GM21737 (cell line): ENCODE measurements around the gene SLC12A7.

Experiments used
- ATAC-seq: cut with Tn5 transposase; IDR thresholded peaks from one replicate; pipeline ENCODE4 v1.9.1; 2021; ENCODE audit warnings: mild to moderate bottlenecking, moderate library complexity; ENCODE audit not compliant: unreplicated experiment

The SLC12A7 gene

GRCh38 chr5:1112596-1113331 is 901 bp upstream of the SLC12A7 start:
- no peak for ATAC-seq

GRCh38 chr5:1111241-1111726 is 579 bp downstream of the SLC12A7 start:
- no peak for ATAC-seq

GRCh38 chr5:1110307-1111240 is 1.3 kb downstream of the SLC12A7 start:
- no peak for ATAC-seq

- ATAC-seq: no peak
These were observed 2.1 kb downstream of the SLC12A7 start for GRCh38 chr5:1109542-1110306.

GRCh38 chr5:1108865-1109174 is 3.0 kb downstream of the SLC12A7 start:
- no peak for ATAC-seq

- ATAC-seq: no peak
These were observed 3.6 kb downstream of the SLC12A7 start for GRCh38 chr5:1108023-1108864.

- no peak for ATAC-seq
These were observed 4.5 kb downstream of the SLC12A7 start for GRCh38 chr5:1107167-1108022.

- no peak for ATAC-seq
These were observed 5.3 kb downstream of the SLC12A7 start for GRCh38 chr5:1106385-1107166.

GRCh38 chr5:1105350-1106265 is 6.3 kb downstream of the SLC12A7 start:
- ATAC-seq: peak; percentile 48

- peak; percentile 36 for ATAC-seq
These were observed 7.4 kb downstream of the SLC12A7 start for GRCh38 chr5:1104327-1105006.

- no peak for ATAC-seq
These were observed 8.1 kb downstream of the SLC12A7 start for GRCh38 chr5:1103505-1104326.

- ATAC-seq: no peak
These were observed 8.8 kb downstream of the SLC12A7 start for GRCh38 chr5:1103093-1103492.

GRCh38 chr5:1101961-1102713 is 9.7 kb downstream of the SLC12A7 start:
- no peak for ATAC-seq

- ATAC-seq: no peak
These were observed 10.9 kb downstream of the SLC12A7 start for GRCh38 chr5:1100664-1101574.
